ENCODE data around the gene PTPRM.

- TF ChIP-seq EP300 (IDR thresholded peaks at IDR 0.05) (no peak), POLR2A (IDR thresholded peaks at IDR 0.05) (no peak)
- TF ChIP-seq, protein P1, sequence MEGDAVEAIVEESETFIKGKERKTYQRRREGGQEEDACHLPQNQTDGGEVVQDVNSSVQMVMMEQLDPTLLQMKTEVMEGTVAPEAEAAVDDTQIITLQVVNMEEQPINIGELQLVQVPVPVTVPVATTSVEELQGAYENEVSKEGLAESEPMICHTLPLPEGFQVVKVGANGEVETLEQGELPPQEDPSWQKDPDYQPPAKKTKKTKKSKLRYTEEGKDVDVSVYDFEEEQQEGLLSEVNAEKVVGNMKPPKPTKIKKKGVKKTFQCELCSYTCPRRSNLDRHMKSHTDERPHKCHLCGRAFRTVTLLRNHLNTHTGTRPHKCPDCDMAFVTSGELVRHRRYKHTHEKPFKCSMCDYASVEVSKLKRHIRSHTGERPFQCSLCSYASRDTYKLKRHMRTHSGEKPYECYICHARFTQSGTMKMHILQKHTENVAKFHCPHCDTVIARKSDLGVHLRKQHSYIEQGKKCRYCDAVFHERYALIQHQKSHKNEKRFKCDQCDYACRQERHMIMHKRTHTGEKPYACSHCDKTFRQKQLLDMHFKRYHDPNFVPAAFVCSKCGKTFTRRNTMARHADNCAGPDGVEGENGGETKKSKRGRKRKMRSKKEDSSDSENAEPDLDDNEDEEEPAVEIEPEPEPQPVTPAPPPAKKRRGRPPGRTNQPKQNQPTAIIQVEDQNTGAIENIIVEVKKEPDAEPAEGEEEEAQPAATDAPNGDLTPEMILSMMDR (IDR thresholded peaks at IDR 0.05): no peak
Measured at GRCh38 chr18:8354304-8354703, 787.2 kb downstream of the PTPRM start.

Data from sigmoid colon (tissue), 4 donors.